ENCODE measurements around the gene TPSB2.

The TPSB2 gene

DNA sequence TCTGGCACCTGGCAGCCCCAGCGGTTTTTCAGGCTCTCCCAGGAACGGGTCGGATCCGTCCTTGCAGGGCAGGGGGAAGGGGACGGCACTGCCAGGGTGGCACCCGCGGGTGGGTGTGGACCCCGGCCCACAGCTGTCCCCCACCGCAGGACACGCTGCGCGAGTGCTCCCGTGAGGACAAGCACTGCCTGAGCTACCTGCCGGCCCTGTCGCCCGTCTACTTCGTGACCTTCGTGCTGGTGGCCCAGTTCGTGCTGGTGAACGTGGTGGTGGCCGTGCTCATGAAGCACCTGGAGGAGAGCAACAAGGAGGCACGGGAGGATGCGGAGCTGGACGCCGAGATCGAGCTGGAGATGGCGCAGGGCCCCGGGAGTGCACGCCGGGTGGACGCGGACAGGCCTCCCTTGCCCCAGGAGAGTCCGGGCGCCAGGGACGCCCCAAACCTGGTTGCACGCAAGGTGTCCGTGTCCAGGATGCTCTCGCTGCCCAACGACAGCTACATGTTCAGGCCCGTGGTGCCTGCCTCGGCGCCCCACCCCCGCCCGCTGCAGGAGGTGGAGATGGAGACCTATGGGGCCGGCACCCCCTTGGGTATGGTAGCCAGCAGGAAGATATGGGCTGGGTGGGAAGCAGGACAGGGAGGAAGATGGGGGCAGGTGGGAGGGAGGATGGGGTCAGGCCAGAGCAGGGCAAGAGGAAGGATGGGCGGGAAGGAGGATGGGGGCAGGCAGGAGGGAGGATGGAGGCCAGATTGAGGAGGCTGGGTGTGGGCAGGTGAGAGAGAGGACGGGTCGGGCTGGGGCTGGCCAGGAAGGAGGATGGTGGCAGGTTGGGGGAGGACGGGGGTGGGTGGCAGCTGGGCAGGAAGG, 11.7 kb downstream of the TPSB2 start:
- no peak for DNase-seq

DNA sequence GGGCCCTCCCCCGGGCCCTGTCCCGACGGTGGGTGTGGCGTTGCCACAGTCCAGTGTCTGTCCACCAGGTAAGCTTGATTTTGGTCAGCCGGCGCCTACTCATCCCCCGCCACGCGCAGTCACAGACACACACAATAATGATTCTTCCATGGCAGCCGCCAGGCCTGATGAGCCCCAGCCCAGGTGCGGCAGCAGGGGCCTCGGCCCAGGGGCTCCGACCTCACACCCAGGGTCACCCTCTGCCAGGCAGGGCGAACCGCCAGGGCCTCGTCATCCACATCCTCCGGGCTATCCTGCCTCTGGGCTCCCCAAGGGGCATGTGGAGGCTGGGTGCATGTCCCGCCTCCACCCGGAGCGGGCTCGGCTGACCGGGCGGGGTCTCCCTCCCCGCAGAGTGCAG, 12.5 kb downstream of the TPSB2 start:
- no peak for DNase-seq

DNA sequence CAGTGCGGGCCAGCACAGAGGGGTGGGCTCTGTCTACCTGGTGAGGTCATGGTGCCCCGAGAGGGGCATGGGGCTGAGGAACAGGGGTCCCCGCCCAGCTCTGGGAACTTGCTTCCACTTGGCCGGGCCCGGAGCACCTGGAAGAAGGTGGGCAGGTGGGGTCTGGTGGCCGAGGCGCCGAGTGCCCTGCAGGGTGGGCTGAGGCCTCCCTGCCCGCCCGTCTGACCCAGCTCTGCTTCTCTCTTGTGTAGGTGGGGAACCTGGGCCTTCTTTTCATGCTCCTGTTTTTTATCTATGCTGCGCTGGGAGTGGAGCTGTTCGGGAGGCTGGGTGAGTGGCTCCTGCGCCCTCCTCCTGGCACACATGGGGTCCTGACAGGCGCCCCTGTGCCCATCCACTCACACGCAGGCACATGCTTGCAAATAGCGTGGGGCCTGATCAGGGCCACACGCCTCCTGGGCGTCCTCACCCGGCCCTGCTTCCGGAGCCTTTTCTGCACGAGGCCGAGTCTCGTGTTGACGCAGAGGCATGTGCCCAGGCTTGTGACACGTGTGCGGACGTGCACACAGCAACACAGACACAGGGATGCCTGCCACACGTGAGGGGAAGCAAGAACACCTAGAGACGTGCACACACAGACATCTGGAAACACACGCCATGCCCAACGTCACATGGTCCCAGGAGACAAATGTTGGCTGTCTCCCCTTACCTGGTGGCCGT, 13.1 kb downstream of the TPSB2 start:
- DNase-seq: no peak

DNA sequence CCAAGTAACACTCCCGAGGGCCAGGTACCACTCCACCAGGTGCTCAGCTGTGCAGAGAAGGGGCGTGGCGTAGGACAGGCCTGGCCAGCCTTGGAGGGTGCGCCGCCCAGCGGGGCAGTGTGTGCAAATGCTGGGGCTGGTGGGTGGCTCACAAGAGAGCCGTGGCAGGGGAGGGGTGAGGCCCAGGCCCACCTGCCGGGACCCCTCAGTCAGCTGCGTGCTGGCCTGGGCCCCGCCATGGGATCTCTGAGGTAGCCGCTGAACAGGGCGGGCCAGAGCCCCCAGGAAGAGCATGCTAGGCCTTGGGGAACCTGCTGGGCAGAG, 13.7 kb downstream of the TPSB2 start:
- no peak for DNase-seq

DNA sequence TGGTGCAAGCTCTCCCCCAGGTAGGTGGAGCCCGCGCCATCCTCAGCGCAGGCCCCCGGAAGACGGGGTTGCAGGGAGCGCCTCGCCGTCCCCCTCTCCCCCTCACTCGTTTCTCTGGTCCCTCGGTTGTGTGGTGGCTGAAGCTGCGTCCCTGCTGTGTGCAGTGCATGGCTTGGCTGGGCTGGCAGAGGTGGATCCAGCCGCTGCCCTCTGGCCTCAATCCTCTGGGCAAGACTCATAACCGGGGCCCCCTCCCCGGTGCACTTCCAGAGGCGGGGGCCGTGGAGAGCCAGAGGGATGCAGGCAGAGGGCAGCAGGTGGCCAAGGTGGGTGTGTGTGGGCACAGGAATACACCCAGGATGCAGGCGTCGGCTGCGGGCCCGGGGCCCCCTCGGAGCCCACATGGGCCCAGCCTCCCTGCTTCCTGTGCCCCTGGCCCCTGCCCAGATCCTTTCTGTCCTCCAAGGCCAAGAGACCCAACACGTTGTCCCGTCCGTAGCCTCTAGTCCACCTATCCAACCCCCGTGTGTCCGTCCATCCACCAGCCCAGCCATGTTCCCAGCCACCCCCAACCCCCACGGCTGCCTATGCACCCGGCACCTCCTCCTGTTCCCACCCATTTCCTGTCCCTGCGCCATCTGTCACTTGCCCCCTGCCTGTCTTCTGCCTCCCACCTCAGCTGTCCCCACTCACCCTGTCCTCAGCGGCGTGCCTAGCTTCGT, 14.2 kb downstream of the TPSB2 start:
- no peak for DNase-seq

DNA sequence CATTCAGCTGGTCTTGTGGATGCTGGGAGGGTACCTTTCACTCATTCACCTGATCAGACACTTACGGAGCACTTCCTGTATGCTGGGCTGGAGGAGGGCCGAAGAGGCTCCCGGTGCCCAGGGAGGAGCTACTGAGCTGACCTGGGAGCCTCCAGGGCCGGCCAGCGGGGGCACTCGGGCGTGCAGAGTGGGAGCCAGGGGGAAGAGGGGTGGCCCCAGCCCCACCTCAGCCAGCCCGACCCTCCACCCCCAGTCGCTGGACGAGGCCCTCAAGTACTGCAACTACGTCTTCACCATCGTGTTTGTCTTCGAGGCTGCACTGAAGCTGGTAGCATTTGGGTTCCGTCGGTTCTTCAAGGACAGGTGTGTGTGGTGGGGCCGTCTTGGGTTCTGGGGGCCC, 15.3 kb downstream of the TPSB2 start:
- no peak for DNase-seq

DNA sequence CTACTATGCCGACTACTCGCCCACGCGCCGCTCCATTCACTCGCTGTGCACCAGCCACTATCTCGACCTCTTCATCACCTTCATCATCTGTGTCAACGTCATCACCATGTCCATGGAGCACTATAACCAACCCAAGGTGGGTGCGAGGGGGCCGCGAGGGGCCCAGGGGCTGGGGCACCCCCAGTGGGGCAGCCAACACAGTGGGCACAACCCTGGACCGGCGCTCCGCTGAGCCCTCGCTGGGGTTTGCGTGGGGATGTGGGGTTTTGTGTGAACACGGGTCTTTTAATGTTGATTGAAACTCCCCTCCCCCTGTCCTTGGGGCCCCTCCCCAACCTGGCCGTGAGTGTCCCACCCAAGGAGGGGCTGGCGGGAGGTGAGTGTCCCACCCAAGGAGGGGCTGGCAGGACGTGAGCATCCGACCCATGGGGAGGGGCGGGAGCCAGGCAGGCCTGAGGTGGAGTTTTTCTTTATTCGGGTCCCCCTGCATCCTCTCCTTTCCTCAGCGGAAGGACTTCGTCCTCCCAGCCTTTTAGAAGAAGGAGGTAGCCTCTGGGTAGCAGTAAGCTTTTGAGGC, 16.1 kb downstream of the TPSB2 start:
- DNase-seq: no peak

DNA sequence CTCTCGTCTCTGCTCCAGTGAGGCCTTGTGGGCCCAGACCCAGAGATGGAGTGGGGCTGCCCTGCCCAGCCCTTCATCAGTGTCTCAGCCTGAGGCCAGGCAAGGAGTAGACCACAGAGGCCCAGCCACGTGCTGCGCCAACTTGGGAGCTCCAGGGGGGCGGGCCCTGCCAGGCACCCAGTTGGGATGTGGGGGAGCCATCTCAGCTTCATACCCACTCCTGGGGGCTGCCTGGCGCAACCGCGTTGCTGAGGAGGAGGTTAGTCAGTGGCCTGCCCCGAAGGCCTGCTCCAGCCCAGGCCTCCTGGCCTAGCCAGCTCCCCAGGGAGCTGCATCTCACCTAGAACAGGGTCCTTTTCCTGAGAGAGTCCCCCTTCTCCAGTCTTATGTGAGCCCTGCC, 16.8 kb downstream of the TPSB2 start:
- no peak for DNase-seq

DNA sequence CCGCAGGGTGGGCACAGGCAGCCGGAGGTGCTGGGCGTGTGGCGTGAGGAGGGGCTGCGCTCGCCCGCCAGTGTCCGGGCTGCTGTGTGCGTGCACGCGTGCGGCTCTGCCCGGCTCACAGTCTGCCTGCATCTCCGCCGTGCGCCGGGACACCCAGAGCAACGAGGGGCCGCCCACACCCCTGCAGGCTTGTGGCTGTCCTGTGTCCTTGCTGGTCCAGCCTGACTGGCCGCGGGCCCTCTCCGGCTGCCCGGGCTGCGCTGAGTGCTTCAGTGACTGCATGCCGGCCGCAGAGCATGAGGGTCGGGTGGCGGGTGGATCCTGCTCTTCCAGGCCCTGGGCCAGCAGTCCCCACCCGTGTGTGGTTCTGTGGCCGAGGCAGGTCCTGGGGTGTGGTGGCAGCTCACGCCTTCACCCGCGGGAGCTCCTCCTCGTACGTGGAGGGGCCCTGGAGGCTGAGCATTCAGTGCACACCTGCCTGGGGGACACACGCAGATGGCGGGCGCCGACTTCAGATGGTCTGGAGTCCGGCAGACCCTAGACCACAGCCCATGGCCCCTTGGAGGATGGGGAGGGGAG, 17.3 kb downstream of the TPSB2 start:
- DNase-seq: no peak

DNA sequence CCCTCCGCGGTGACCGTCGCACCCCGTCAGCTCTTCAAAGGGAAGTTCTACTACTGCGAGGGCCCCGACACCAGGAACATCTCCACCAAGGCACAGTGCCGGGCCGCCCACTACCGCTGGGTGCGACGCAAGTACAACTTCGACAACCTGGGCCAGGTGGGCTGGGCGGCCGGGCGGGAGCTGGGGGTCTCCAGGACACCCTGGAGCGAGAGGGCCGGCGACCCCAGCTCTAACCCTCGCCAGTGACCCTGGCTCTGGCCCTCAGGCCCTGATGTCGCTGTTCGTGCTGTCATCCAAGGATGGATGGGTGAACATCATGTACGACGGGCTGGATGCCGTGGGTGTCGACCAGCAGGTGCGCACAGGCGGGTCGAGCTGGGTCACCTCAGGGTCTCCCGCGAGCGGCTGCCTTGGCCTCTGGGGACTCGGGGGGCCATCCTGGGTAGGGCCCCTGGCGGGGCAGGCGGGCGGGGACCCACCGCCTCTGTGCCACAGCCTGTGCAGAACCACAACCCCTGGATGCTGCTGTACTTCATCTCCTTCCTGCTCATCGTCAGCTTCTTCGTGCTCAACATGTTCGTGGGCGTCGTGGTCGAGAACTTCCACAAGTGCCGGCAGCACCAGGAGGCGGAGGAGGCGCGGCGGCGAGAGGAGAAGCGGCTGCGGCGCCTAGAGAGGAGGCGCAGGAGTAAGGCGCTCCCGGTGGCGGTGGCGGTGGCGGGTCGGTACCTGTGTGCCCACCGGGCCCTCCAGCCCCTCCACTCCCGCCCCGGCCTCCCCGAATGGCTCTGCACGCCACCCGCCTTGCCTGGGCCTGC, 18.3 kb downstream of the TPSB2 start:
- DNase-seq: no peak

DNA sequence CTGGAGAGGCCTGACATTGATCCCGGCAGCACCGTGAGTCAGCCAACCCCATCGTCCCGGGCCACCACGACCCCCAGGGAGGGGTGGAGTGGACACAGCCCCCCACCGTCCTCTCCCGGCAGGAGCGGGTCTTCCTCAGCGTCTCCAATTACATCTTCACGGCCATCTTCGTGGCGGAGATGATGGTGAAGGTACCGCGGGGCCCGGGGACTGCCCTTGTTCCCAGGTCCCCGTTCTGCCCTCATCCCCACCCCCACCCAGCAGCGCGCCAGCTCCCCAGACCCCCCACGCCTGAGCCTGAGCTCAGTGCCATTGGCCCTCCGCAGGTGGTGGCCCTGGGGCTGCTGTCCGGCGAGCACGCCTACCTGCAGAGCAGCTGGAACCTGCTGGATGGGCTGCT, 19.5 kb downstream of the TPSB2 start:
- no peak for DNase-seq

DNA sequence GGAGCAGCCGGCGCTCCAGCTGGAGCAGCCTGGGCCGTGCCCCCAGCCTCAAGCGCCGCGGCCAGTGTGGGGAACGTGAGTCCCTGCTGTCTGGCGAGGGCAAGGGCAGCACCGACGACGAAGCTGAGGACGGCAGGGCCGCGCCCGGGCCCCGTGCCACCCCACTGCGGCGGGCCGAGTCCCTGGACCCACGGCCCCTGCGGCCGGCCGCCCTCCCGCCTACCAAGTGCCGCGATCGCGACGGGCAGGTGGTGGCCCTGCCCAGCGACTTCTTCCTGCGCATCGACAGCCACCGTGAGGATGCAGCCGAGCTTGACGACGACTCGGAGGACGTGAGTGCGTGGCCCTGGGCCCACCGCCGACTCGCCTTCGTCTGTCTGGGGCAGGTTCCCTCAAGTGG, 20.9 kb downstream of the TPSB2 start:
- DNase-seq: no peak

DNA sequence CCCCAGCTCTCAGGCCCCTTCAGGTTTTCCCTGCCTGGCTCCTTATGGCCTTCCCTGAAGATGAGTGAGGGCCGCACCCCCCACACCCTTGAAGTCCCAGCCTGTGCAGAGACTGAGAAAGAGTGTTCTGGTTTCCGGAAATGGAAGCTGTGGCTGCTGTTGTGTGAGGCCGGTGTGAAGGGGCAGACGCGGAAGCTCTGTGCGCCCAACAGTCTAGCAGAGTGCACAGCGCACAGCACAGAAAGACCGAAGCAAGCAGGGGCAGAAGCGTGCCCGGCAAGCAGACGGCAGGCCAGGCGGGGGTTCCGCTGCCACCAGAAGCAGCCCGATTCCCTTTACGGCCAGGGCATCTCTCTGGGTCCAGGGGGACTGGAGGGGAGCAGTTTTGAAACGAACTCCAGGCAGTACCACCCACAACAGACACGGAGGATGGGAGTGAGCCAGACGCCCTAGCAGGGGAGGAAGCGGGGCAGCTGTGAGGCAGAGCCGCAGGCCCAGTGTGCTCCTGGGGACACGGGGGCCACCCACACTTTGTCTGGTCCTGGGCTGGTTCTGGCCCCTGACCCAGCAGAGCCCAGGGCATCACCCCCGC, 21.6 kb downstream of the TPSB2 start:
- no peak for DNase-seq

DNA sequence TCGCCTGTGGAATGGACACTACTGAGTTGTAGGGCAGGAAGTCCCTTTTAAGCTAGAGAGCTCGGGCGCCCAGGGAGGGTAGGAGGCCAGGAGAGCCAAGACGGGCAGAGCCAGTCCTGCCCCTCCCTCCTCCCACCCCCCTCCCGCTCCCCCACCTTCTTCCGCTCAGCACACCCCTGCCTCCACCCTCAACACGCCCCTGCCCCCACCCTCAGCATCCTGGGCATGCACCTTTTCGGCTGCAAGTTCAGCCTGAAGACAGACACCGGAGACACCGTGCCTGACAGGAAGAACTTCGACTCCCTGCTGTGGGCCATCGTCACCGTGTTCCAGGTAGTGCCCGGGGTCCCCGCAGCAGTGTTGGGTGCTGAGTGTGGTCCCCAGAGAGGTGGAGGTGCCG, 23.2 kb downstream of the TPSB2 start:
- DNase-seq: no peak

DNA sequence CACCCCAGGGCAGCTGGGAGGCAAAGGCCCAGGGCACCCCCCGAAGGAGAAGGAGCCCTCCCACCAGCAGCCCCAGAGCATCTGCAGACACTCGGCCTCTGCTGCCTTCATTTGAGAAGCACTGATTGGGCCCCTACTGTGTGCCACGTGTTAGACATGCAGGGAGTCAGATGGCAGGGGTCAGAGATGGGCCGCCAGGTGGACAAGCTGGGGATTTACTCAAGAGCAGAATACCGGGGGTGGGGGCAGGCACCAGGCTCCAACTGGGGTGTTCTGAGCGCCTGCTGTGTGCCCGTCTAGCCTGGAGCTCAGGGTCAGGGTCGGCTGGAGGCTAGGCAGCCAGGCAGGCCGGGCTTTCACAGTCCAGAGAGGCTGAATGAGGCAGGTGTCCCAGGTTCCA, 23.7 kb downstream of the TPSB2 start:
- DNase-seq: no peak

DNA sequence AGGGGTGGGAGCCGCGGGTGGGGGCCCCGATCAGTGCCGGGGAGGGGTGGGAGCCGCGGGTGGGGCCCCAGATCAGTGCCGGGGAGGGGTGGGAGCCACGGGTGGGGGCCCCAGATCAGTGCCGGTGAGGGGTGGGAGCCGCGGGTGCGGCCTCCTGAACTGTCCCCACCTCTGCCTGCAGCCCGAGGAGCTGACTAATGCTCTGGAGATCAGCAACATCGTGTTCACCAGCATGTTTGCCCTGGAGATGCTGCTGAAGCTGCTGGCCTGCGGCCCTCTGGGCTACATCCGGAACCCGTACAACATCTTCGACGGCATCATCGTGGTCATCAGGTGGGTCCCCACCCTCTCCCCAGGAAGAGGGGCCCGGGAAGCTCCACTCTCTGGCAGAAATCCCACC, 25.1 kb downstream of the TPSB2 start:
- DNase-seq: no peak

DNA sequence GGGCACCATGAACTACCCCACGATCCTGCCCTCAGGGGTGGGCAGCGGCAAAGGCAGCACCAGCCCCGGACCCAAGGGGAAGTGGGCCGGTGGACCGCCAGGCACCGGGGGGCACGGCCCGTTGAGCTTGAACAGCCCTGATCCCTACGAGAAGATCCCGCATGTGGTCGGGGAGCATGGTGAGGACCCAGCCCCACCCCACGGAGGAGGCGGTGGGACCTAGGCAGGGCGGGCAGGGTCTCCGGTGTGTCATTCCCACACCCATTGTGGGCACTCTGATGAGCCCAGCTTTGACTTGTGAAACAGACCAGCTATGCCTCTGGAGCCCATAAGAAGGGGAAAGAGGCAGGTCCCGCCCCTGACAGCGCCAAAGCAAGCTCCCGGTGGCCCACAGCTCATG, 27.7 kb downstream of the TPSB2 start:
- DNase-seq: no peak

DNA sequence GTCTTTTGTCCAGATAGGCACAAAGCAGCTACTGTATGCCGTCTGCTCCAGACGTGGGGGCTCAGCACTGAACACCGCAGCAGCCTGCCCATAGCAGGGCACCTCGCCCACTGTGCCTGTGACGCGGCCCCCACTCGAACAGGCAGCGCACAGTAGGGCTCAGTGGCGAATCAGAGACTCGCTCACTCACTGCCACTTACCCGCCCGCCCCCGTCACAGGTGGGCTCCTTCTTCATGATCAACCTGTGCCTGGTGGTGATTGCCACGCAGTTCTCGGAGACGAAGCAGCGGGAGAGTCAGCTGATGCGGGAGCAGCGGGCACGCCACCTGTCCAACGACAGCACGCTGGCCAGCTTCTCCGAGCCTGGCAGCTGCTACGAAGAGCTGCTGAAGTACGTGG, 28.5 kb downstream of the TPSB2 start:
- no peak for DNase-seq

DNA sequence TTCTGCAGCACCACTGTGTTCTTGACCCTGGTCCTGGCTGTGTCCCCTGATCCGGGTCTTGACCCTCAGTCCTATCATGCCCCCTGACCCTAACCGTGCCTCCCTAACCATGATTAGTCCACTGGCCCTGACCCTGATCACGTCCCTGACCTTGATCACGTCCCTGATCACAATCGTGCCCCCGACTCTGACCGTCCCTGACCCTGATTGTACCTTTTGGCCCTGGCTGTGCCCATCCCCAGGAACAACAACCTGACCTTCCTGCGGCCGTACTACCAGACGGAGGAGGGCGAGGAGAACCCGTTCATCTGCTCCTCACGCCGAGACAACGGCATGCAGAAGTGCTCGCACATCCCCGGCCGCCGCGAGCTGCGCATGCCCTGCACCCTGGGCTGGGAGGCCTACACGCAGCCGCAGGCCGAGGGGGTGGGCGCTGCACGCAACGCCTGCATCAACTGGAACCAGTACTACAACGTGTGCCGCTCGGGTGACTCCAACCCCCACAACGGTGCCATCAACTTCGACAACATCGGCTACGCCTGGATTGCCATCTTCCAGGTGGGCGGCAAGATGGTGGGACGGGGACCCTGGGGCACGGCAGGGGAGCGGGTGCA, 29.9 kb downstream of the TPSB2 start:
- no peak for DNase-seq

DNA sequence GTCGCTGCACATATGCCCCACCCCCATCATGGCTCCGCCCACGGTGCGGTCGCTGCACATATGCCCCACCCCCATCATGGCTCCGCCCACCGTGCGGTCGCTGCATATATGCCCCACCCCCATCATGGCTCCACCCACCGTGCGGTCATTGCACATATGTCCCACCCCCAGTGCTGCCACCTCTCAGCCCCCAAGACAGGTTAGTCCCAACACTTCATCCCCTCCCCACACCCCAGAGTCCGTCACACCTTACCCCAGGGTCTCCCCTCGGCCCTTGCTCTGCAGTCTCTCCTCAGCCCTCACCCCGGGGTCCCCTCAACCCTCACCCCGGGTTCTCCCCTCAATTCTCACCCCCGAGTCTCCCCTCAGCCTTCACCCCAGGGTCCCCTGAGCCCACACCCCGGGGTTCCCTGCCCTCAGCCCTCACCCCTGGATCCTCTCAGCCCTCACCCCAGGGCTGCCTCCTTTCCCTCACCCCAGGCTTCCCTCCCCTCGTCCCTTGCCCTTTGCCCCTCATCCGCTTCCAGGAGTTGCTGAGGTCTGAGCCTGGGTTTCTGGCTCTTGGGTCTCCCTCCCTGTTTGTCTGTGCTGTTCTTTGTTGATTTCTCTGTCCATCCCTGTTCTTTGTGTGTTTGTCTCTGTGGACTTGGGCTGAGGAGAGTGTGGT, 30.5 kb downstream of the TPSB2 start:
- no peak for DNase-seq

All from MV-4-11 (cell line).